Embryonic facial prominence (tissue), 1 donor: ENCODE measurements around the gene ALPP.
"Not testable (repeated sequence)": the region's sequence is repeated elsewhere in the genome, so short reads cannot be mapped to it uniquely, and the experiment has no call there.

ENCODE experiments used
- DNase-seq: peaks from one replicate; pipeline ENCODE4 v3.0.0-alpha.2; 2016; ENCODE audit errors: extremely low spot score

The ALPP gene

GRCh38 chr2:232363784-232364615 is 14.6 kb upstream of the ALPP start:
- no peak for DNase-seq

- DNase-seq, result not testable (repeated sequence)
Observed at GRCh38 chr2:232364806-232365594, 13.6 kb upstream of the ALPP start.

DNA sequence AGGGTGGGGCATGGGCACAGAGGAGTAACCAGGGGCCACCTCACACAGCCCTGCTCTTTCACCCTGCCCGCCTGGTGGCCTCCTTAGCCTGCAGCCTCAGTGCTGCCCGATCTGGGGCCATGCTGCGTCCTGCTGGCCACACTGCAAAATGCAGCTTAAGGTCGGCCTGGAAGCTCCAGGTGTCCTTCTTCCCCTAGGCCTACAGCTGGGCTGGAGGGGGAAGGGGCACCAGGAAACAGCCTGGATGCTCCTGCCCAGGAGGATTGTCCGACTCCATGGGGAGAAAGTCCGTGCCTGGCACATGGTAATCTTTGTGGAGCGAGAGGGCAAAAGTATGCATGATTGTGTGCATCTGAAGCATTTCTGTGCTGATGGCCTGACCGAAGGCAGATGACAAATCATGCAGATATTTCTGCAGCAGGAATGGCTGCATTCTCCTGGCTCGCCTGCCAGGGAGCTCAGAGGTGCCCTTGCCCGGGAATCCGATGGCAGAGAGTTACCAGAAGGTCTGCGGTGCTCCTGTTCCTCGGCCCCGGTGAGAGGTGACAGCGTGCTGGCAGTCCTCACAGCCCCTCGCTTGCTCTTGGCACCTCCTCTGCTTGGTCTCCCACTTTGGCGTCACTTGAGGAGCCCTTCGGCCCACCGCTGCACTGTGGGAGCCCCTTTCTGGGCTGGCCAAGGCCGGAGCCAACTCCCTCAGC is 12.8 kb upstream of the ALPP start:
- DNase-seq, result no peak

- not testable (repeated sequence) for DNase-seq
Observed at GRCh38 chr2:232366461-232366860, 12.1 kb upstream of the ALPP start.

DNA sequence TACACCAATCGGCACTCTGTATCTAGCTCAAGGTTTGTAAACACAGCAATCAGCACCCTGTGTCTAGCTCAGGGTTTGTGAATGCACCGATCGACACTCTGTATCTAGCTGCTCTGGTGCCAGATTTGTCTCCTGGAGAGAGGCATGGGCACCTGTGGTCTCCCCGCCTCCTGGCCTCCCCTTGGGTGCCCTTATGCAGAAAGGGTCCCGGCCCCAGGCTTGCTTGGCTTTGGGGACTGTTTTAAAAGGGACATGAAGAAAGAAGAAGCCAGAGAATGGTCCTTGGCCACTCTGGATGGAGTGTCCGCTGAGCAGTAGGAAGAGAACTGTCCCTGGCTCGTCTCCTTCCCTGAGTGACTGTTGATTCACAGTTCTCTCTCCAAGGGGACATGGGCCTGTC is 11.5 kb upstream of the ALPP start:
- DNase-seq, result no peak

- no peak for DNase-seq
Observed at GRCh38 chr2:232367591-232368233, 10.8 kb upstream of the ALPP start.

GRCh38 chr2:232368311-232368731 is 10.2 kb upstream of the ALPP start:
- no peak for DNase-seq

DNA sequence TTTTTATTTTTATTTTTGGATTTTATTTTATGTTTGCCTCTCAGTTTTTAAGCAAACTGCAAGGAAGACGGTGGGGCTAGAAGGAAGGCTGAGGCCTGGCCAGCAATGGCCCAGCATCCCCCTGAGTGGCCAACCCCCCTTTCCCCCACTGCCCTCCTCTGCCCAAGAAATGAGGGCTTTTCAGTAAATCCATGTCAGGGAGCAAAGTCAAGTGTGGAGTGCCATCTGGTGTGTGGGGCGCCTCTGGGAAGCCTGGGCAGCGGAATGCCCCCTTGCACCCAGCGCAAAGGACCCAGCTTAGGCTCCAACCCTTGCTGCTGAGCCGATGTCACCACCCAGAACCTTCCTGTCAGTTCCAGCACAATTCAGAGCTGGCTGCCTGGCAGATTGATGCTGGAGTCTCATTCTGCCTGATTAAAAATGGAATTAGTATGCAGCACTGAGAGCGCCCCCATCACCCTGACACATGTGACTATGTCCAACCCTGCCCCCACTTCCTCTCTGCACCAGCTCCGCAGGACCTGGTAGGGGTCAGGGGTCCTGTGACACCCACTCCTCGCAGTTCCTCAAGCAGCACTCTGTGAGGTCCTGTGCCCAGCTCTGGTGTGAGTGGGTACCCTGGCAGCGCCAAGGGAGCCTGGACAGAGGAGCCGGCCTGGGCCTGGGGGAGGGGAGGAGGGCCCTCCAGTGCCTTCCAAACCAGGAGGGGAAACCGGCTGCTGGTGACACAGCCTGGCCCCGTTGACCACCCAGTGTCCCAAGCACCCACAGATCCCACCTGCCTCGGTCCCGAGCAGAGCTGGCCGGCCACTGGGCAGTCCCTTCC is 9.2 kb upstream of the ALPP start:
- DNase-seq, result no peak

- DNase-seq, result not testable (repeated sequence)
Observed at GRCh38 chr2:232370007-232370406, 8.5 kb upstream of the ALPP start.

DNA sequence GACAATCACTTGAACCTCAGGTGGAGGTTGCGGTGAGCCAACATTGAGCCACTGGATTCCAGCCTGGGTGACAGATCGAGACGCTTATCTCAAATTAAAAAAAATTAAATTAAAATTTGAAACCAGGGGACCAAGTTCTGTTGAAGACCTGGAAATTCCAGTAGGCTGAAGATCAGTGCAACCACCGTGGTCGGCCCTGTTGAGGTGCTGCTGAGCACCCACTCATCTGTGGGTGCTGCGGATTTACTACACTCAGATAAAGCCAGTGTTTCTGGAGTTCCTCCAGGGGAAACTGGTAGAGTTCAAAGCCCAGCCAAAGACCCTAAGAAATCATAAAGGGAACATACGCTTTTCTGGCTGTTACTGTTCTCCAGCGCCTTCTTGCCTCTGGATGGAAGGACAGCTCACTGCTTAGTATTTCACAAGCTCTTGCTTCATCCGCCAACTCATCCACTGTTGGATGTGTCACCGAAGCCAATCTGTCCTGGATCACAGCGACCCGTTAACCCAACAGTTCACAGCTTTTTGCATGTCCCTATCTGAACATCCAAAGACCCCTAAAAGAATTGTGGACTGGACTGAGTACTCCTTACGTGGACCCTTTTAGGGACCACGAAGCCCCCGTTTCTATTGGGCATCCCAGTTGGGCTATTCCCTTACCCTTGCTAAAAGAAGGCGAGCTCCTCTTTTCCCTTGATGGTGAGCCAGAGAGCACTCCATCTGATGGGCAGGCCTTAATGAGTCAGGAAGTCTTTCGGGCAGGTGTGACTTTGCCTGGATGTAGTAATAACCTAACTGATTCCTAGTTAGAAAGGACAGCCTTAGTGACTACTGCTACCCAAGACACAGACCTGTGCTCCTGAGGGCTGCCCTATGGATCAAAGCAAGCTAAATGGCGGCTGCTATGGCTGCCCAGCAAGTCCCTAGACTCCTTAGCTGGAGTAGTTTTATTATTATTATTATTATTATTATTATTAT is 6.0 kb upstream of the ALPP start:
- no peak for DNase-seq

DNA sequence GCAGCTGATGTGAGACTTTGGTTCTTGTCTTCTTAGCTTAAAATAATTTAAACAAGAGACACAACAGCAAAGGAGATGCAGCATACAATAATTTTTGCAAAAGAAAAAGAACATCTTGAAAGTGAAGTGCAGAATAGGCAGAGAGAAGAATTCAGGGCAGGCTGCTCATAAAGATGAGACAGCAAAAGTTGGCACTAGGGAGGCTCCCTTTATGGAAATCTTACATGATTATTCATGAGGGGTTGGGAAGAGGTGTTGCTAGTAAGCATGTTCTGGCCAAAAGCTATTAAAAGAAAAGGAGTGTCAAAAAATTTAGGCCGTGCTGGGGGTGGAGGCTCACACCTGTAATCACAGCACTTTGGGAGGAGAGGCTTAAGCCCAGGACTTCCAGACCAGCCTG is 4.2 kb upstream of the ALPP start:
- no peak for DNase-seq

DNA sequence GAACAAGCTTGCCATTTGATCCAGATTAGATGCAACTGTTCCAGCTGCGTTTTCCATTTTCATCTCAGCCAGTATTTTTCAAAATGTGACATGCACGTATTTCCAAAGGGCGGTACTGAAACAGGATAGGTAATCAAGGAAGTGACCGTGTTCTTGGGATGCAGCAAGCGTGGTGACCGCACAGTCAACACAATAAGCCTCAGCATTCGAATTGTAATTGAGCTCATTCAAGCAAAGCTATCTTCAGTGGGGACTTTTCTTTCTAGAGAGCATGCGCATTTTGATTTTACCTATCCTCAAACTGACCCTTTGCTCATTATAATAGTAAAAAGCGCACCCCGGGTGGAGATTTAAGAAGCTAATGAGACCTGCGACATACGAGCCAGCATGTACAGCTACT is 3.4 kb upstream of the ALPP start:
- DNase-seq, result no peak

- no peak for DNase-seq
Observed at GRCh38 chr2:232376260-232376659, 2.3 kb upstream of the ALPP start.

DNA sequence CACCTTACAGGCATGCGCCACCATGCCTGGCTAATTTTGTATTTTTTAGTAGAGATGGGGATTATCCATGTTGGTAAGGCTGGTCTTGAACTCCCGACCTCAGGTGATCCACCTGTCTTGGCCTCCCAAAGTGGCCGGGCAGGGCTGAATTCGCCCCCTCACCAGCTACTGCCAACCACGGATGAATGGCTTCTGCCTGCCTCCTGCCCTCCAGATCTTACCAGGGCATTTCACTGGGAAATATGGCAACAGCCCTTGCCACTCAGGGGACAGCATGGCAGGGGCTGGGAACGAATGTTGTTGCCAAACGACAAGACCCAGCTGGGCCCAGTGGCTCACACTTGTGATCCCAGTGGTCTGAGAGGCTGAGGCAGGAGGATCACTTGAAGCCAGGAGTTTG is 1.8 kb upstream of the ALPP start:
- no peak for DNase-seq

- no peak for DNase-seq
Observed at GRCh38 chr2:232377319-232377718, 1.2 kb upstream of the ALPP start.

DNA sequence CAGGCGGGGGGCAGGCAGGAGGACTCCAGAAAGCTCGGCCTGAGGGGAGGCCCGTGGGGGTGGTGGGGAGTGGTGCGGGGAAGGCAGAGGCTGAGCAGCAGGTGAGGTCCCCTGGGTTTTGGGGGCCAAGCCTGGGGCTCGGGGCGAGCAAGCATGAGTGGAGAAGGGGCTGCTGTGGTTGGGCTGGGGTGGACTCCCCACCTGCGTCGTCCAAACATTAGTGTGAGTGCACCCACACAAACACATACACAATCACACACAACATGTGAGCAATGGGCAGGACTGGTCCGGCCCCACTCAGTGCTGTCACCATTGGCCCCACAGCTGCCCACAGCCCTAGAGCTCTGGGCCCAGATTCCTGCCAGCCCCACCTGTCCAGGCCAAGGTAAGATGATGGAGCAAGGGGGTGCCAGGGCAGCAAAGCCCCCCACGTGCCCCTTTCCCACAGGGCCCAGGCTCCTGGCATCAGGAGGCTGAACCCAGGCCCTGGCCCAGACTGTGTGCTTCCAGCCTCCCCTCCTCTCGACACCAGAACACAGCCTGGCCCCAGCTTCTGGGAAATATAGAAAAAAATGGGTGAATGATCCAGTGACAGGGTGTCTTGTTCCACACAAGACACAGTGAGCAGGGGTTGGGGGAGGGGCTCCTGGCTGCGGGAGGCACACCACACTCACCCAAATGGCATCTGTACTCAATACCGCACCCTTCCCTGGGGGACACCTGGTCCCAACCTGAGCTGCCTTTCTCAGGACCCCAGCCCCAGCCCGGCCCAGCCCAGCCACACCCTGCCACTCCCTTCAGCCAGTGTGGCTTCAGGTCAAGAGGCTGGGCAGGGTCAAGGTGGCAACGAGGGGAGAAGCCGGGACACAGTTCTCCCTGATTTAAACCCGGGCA is 463 bp upstream of the ALPP start:
- DNase-seq, result no peak

DNA sequence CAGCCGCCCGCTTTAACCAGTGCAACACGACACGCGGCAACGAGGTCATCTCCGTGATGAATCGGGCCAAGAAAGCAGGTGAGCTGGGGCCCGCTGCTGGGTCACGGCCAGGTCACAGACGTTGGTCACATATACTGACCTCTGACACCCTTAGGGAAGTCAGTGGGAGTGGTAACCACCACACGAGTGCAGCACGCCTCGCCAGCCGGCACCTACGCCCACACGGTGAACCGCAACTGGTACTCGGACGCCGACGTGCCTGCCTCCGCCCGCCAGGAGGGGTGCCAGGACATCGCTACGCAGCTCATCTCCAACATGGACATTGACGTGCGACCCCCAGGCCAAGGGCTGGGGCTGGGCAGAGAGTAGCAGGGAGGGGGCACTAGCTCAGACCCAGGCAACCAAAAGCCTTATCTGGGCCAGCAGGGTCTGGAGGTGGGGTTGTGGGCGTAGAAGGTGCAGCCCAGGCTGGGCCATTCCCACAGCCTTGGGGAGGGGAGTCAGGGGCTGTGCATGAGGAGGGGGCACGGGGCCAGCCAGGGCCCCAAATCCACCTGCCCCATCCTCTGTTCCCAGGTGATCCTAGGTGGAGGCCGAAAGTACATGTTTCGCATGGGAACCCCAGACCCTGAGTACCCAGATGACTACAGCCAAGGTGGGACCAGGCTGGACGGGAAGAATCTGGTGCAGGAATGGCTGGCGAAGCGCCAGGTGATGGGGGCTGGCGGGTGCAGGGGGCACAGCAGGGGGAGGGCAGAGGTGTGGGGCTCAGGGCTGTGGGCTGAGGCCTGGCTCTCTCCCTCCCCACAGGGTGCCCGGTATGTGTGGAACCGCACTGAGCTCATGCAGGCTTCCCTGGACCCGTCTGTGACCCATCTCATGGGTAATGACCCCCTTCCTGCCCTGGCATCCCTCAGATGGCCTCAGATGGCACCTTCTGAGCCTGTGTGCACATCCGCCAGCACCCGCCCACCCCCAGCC is 1.3 kb downstream of the ALPP start:
- not testable (repeated sequence) for DNase-seq
